NCI-H2107 treated with DMSO at 0.1 percent for 48 hours (cell line): ENCODE measurements around the gene SF3A1.

Experiments
- DNase-seq: peaks from one replicate; lab custom pipeline; 2025; ENCODE audit not compliant: unreplicated experiment; lab: John Stamatoyannopoulos, UW

Gene SF3A1

DNA sequence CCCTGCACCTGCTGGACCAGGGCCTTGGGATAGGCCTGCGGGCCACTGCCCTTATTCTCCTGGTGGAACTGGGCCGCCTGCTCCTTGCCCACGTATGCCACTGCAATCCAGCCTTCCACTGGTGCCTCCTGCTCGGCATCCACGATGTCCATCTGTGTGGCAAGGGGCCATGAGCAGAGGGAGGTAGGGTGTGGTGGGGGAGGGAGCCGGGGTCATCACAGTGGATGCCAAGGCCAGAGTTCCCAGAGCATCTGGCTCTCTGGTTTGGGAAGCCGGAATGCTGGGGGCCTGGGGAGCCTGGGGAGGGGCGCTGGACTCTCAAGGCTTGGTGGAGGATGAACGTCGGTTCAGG is 29.9 kb upstream of the SF3A1 start:
- DNase-seq, result no peak

GRCh38 chr22:30385942-30386341 is 29.2 kb upstream of the SF3A1 start:
- DNase-seq, result no peak

- no peak for DNase-seq
Observed at GRCh38 chr22:30383061-30383460, 26.4 kb upstream of the SF3A1 start.

- no peak for DNase-seq
Observed at GRCh38 chr22:30382340-30382739, 25.6 kb upstream of the SF3A1 start.

DNA sequence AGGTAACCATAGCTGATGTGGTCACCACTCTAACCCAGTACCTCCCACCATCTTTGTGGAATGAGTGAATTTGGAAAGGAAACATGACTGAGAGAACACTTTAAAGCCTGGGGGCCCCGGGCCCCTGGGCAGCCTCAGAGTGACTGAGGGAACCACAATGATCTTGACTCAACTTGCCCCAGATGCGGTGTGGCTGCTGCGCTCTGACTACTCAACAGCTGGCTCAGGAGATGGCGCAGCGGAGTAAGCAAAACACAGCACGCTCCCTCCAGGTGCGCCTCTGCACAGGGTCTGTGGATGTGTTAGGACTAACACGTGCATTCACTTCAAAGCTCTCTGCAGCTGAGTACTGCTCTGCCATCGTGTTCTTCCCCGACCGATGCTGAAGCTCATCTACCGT is 24.6 kb upstream of the SF3A1 start:
- DNase-seq, result no peak

DNA sequence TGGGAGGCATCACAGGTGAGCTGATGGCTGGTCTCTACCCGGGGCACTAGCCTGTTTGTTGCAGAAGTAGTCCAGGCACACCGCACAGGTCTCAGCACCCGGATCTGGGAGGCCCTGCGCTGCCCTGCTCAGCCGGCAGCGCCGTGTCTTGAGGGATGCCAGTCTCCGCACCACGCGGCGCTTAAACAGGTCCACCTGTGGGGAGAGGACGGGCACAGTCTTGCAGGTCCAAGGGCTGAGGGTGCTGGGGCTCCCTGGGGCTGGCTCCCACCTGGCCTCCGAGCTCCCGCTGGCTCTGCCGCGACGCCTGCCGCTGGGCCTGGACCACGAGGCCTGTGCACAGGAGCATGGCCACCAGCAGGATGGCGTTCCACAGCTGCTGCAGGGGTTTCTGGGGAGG is 23.3 kb upstream of the SF3A1 start:
- DNase-seq, result no peak

DNA sequence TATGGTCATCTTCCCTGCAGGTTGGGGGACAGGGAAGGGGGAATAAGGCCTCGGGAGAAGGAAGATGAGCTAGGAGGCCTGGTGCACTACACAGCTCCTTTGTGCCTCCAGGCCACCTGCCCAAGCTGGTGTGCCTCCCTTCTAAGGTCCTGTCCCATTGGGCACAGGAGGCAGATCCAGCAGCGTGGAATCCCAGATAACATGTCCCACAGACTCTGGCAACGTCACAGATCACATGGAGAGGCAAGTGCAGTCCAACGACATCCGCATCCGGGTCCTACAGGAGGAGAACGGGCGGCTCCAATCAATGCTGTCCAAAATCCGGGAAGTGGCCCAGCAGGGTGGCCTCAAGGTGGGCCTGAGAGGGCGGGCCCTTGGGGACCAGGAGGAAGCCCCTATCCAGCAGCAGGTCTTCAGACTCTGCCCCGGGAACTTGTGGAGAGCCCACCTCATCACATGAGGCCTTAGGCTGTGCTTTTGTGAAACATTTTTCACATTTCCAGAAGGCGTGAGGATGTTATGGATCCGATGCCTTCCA is 18.7 kb upstream of the SF3A1 start:
- no peak for DNase-seq

GRCh38 chr22:30373331-30374325 is 16.9 kb upstream of the SF3A1 start:
- no peak for DNase-seq

DNA sequence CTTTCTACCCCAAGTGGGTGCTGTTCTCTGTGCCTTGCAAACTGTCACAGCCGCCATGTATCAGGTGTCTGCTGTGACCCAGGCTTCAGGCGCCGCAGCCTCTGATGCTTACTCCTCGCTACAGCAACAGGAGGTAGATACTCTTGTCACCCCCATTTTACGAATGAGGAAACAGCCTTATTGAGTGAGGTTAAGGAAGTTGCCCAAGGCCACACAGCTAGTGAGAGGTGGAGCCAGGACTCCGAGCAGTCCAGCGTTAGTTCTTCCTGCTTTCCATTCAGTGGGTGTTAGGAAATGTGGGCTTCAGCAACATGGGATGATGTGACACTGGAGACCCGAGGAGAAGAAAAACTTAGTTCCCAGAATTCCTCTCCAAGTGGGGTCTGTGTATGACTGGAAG is 16.2 kb upstream of the SF3A1 start:
- no peak for DNase-seq

DNA sequence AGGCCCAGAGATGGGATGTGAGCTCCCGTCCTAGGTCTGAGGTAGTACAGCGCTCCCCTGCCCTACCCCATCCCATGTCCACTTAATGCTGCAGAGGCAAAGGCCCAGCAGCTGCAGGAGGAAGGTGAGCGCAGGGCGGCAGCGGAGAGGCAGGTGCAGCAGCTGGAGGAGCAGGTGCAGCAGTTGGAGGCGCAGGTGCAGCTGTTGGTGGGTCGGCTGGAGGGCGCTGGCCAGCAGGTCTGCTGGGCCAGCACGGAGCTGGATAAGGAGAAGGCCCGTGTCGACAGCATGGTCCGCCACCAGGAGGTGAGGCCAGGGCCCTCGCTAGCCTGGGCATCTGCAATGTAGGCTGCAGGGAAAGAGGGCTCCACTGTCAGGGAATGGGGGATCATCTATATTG is 15.3 kb upstream of the SF3A1 start:
- no peak for DNase-seq

DNA sequence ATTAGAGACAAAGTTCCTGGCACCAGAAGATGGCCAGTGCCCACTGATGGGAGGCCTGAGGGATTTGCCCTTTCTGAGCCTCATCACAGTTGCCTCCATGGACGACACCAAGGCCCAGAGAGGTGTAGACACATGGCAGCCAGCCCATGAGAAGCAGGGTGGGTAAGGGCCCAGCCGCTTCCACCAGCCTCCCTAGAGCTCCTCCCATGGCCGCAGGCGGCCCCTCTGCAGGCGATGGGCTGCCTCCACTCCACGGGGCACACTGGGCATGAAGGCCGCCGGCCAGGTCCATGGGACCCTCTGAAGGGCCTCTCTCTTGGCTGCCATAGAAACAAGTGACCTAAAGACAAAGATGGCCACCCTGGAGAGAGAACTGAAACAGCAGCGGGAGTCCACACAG is 14.6 kb upstream of the SF3A1 start:
- DNase-seq, result no peak

DNA sequence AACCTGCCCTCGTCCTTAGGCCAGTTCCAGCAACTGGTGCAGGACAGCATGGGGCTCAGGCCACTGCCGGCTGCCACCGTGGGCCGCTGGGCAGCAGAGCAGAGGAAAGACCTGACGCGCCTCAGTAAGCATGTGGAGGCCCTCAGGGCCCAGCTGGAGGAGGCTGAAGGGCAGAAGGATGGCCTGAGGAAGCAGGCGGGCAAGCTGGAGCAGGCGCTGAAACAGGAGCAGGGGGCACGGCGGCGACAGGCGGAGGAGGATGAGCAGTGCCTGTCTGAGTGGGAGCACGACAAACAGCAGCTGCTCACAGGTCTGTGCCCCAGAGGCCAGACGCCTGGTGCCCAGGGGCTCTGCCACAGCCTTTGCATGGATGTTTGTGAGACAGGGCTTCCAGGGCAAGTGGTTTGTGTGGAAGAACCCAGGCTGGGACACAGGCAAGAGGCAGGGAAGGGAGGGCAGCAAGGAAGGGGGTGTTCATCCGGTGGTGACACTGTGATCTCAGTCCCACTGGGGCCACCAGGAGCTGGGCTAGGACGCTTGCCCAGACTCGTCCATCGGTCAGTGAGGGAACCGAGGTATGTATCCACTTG is 14.0 kb upstream of the SF3A1 start:
- no peak for DNase-seq

GRCh38 chr22:30368420-30368819 is 11.7 kb upstream of the SF3A1 start:
- no peak for DNase-seq

DNA sequence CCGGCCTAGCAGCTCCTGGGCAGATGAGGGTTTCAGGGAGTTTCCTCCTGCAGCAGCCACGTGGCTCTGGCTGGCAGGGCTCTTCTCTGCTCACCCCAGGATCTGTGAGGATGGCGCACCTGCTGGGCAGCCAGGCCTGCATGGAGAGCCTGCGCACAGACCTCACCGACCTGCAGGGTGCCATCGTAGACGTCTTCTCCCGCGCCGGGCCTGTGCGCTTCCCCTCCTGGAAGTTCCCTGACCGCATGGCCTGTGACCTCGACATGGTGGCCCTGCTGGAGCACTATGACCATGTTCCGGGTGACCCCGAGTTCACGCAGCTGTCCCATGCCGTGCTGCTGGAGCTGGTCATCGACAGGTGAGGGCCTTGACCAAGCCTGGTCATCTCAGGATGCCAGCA is 9.2 kb upstream of the SF3A1 start:
- DNase-seq, result no peak

DNA sequence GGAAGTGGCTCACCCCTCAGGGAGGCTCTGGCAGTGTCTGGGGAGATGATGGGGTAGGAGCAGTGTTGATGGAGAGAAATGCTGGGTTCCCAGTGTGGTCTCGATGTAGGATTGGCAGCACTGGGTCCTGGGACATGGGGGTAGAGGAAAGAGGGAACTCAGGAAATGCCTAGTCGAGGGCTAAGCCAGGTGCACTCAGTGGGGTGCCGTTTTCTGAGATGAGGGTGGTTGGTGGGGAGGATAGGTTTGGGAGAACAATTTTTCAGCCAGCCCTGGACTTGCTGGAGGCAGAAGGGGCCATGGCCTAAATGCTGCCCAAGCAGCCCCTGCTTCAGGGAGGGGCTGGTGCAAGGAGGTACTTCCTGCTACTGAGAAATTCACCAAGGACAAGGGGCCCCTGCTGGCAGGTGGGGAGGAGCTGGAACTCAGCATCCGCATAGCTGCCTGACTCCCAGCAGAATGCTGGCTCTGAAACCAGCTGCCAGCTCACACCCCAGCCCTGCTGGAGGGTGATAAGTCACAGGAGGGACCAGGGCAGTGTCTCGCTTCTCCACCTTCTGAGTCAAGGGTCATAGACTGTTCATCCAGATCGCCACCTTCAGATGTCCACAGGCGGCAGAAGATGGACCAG is 6.1 kb upstream of the SF3A1 start:
- peak; percentile 2 for DNase-seq

DNA sequence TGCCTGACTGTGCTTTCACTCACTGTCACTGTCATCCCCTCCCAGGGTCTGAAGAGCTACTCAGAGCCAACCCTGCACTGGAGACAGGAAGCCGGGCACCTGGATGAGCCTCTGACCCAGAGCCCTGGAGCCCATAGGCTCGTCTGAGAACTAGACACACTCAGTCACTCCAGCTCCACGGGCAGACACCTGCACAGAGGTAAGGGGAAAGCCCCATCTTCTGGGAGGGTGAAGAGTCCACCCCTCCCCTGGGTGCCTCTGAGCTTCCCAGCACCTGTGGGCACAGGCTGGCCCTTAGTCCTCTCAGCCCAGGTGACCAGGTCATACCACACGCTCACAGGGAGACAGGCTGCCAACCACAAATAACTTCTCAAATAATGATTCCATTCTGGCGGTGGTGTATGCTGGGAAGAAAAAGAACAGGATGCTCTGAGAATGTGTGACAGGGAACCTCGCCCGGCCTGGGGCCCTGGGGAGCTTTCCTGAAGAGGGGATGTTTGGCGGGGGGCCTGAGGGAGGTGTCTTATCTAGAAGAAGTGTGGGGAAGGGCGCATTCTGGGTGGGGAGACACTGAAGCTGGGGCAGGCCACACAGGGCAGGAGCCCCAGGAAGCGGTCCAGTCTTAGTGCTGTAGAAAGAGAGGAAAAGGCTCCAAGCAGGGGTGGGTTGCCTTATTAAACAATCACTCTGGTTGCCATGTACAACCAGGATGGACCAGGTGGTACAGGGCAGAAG is 5.4 kb upstream of the SF3A1 start:
- no peak for DNase-seq

- no peak for DNase-seq
Observed at GRCh38 chr22:30358541-30358940, 1.8 kb upstream of the SF3A1 start.

- DNase-seq, result no peak
Observed at GRCh38 chr22:30357650-30358215, 1.0 kb upstream of the SF3A1 start.

DNA sequence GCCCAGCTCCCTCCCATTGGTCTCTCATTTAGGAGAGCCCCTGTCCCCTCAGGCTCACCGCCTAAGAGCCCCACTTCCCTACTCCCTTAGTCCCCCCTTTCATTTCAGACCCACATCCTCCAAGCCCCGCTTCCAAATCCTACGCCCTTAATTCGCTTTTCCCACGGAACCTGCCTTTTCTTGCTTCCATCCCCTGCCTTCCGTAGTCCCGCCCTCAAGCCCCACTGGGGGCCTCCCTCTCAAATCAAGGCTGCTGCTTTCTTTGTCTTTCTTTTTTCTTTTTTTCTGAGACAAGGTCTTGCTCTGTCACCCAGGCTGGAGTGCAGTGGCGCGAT is 509 bp upstream of the SF3A1 start:
- no peak for DNase-seq

DNA sequence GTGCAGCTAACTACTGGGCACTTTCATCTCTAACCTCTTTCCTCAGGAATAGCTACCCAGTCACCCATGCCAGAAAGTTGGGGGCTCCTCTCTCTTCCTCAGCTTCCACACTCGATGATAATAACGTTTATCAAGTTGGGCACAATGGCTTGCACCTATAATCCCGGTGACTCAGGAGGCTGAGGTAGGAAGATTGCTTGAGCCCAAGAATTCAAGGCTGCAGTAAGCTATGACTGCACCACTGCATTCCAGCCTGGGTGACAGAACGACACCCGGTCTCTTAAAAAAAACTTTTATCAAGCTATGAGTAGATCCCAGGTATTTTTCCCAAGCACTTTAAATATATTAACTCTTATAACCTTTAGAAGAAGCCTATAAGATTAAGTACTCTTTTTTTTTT is 2.0 kb downstream of the SF3A1 start:
- no peak for DNase-seq

DNA sequence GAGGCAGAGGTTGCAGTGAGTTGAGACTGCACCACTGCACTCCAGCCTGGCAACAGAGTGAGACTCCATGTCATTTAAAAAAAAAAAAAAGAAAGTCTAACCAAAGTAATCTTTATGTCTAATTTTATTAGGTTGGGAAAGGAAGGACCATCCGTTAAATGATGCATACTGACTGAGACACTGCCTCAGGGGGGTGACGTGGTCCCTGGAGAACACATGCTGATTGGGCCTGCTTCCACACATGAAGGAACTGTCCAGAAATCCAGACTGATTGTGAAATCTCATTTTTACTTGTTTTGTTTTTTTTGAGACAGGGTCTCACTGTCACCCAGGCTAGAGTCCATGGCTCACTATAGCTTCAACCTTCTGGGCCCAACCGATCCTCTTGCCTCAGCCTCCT is 5.5 kb downstream of the SF3A1 start:
- no peak for DNase-seq
